Measurements from ENCODE around the gene WDR87. TPM values are rescaled to one million over a fixed set of nuclear protein-coding genes. Genes with fewer than 3 reads are reported as not detected.
"Not testable (repeated sequence)": the region's sequence is repeated elsewhere in the genome, so short reads cannot be mapped to it uniquely, and the experiment has no call there.

Gene WDR87
- total RNA-seq, 2 experiments from 2014 or later: not detected

GRCh38 chr19:37926255-37926654 lies 19.9 kb upstream of the WDR87 start:
- Histone ChIP-seq H3K27ac (ENCODE audit: low read depth in 1 of 2, low read length in 2 of 2) (no peak overlapping the region), H3K9me3 (ENCODE audit: control insufficient read depth in 1 of 2, insufficient read depth in 1 of 2, low read length in 2 of 2) (no peaks in the 10 kb centered on the region), H3K4me1 (ENCODE audit: insufficient read depth, low read length) (peaks cover 3% of the 10 kb centered on the region), H3K36me3 (ENCODE audit: insufficient read depth, low read length) (no peaks in the 10 kb centered on the region), H3K4me3 (ENCODE audit: low read length) (no peak overlapping the region), H3K27me3 (ENCODE audit: control insufficient read depth in 1 of 2, insufficient read depth in 2 of 2, low read length in 2 of 2) (no peaks in the 10 kb centered on the region)
- H3K27ac Mint-ChIP-seq: no peak overlapping the region
- H3K36me3 Mint-ChIP-seq (ENCODE audit: low read depth): peaks cover 18% of the 10 kb centered on the region
- ChIA-PET POLR2A (no interaction called here), CTCF (no interaction called here)
- H3K4me3 Mint-ChIP-seq: no peak overlapping the region
- intact Hi-C loops (cut with DNase I, micrococcal nuclease): no loop called here
- no peak for ATAC-seq (ENCODE audit: poor library complexity)
- no peak for DNase-seq
- no peak for TF ChIP-seq CTCF (IDR thresholded peaks at IDR 0.05)
- H3K27me3 Mint-ChIP-seq: no peaks in the 10 kb centered on the region
- H3K4me1 Mint-ChIP-seq (ENCODE audit: low read depth): peaks cover 10% of the 10 kb centered on the region
- no peaks in the 10 kb centered on the region for H3K9me3 Mint-ChIP-seq

- Histone ChIP-seq H3K4me1 (ENCODE audit: insufficient read depth, low read length) (peaks cover 3% of the 10 kb centered on the region), H3K27ac (ENCODE audit: low read depth in 1 of 2, low read length in 2 of 2) (no peak overlapping the region), H3K36me3 (ENCODE audit: insufficient read depth, low read length) (peaks cover 3% of the 10 kb centered on the region), H3K9me3 (ENCODE audit: control insufficient read depth in 1 of 2, insufficient read depth in 1 of 2, low read length in 2 of 2) (no peaks in the 10 kb centered on the region), H3K27me3 (ENCODE audit: control insufficient read depth in 1 of 2, insufficient read depth in 2 of 2, low read length in 2 of 2) (no peaks in the 10 kb centered on the region), H3K4me3 (ENCODE audit: low read length) (no peak overlapping the region)
- POLR2A ChIA-PET: interaction anchor here (0.6 kb wide), 1 partner anchor 159 kb away, joined by 3 read pairs; no protein-coding TSS in a partner anchor
- intact Hi-C loops (cut with DNase I, micrococcal nuclease): no loop called here
- TF ChIP-seq CTCF (IDR thresholded peaks at IDR 0.05): no peak
- H3K4me1 Mint-ChIP-seq (ENCODE audit: low read depth): peaks cover 19% of the 10 kb centered on the region
- no peaks in the 10 kb centered on the region for H3K27me3 Mint-ChIP-seq
- no peak overlapping the region for H3K27ac Mint-ChIP-seq
- no peak overlapping the region for H3K4me3 Mint-ChIP-seq
- peaks cover 29% of the 10 kb centered on the region for H3K36me3 Mint-ChIP-seq (ENCODE audit: low read depth)
- no peak for DNase-seq
- CTCF ChIA-PET: interaction anchor here (0.6 kb wide), 1 partner anchor 1966 kb away, joined by 3 read pairs; no protein-coding TSS in a partner anchor
- no peak for ATAC-seq (ENCODE audit: poor library complexity)
- no peaks in the 10 kb centered on the region for H3K9me3 Mint-ChIP-seq
Observed at GRCh38 chr19:37925212-37925611, 18.8 kb upstream of the WDR87 start.

GRCh38 chr19:37924573-37924972 lies 18.2 kb upstream of the WDR87 start:
- Mint-ChIP-seq H3K36me3 (ENCODE audit: low read depth) (peaks cover 30% of the 10 kb centered on the region), H3K4me1 (ENCODE audit: low read depth) (peaks cover 21% of the 10 kb centered on the region)
- H3K4me3 ChIP-seq (ENCODE audit: low read length); H3K4me3 Mint-ChIP-seq; H3K27ac ChIP-seq (ENCODE audit: low read depth in 1 of 2, low read length in 2 of 2); H3K4me1 ChIP-seq (ENCODE audit: insufficient read depth, low read length); DNase-seq; ATAC-seq (ENCODE audit: poor library complexity); H3K27me3 ChIP-seq (ENCODE audit: control insufficient read depth in 1 of 2, insufficient read depth in 2 of 2, low read length in 2 of 2); H3K36me3 ChIP-seq (ENCODE audit: insufficient read depth, low read length); POLR2A ChIA-PET; H3K27me3 Mint-ChIP-seq; intact Hi-C loops (cut with DNase I, micrococcal nuclease); H3K27ac Mint-ChIP-seq; H3K9me3 ChIP-seq (ENCODE audit: control insufficient read depth in 1 of 2, insufficient read depth in 1 of 2, low read length in 2 of 2); H3K9me3 Mint-ChIP-seq: not testable (repeated sequence)
- CTCF ChIA-PET: interaction anchor here (0.6 kb wide), 1 partner anchor 114 kb away, joined by 3 read pairs; no protein-coding TSS in a partner anchor

All from CD4-positive, alpha-beta T cell (primary cell).